ENCODE data around the gene TEKTIP1. TPM values are rescaled to one million over a fixed set of nuclear protein-coding genes. Genes with fewer than 3 reads are reported as not detected.

TEKTIP1 gene
- total and polyA plus RNA-seq, 2 of the 4 experiments (the other 2 are of a cell fraction), result not detected

GRCh38 chr19:3586127-3586626 is 47.2 kb downstream of the TEKTIP1 start (continued):
- no peak for TF ChIP-seq USF2 (IDR thresholded peaks at IDR 0.05; ENCODE audit: low read depth, low read length)
- no peak for TF ChIP-seq RFX5 (IDR thresholded peaks at IDR 0.05; ENCODE audit: low read depth, low read length)
- TF ChIP-seq CHD1 (IDR thresholded peaks at IDR 0.05; ENCODE audit: low read depth, low read length), result no peak
- TF ChIP-seq RCOR1 (IDR thresholded peaks at IDR 0.05; ENCODE audit: insufficient replicate concordance, low read length), result no peak

- Histone ChIP-seq H4K5ac (ENCODE audit: low read depth, low read length) (no peak overlapping the region), H3K4me3 (ENCODE audit: insufficient read depth, low read depth, low read length) (no peak overlapping the region), H2BK15ac (ENCODE audit: low read depth, low read length) (no peak overlapping the region), H3K27ac (ENCODE audit: insufficient read depth, low read length) (no peak overlapping the region), H3K4ac (ENCODE audit: low read depth, low read length) (no peak overlapping the region), H2AK5ac (ENCODE audit: low read depth, low read length) (no peak overlapping the region), H4K8ac (ENCODE audit: low read depth in 2 of 2, low read length in 2 of 2) (no peak overlapping the region), H4K91ac (ENCODE audit: insufficient read depth, low read depth, low read length) (no peak overlapping the region), H3K4me1 (ENCODE audit: control insufficient read depth, insufficient read depth, low read length) (no peaks in the 10 kb centered on the region), H3K56ac (ENCODE audit: extremely low read depth, insufficient read depth, low read length) (no peak overlapping the region), H3K9me3 (ENCODE audit: control insufficient read depth, insufficient read depth, low read length) (no peaks in the 10 kb centered on the region; the same call in 1 of the 2 replicates), H3K9me1 (ENCODE audit: insufficient read depth, low read length) (no peaks in the 10 kb centered on the region), H3K23ac (ENCODE audit: low read depth, low read length) (no peak overlapping the region), H3K18ac (ENCODE audit: low read depth, low read length) (no peak overlapping the region), H3K14ac (replicated peaks; ENCODE audit: low read depth, low read length) (no peak overlapping the region), H3K27me3 (ENCODE audit: control insufficient read depth, insufficient read depth, low read length) (peaks cover 11% of the 10 kb centered on the region), H2AFZ (replicated peaks; ENCODE audit: low read length, poor library complexity) (peak overlapping the region; percentile 21), H2AK9ac (replicated peaks; ENCODE audit: low read depth, low read length, poor library complexity) (no peak overlapping the region), H2BK120ac (ENCODE audit: low read depth, low read length) (no peak overlapping the region), H4K20me1 (ENCODE audit: insufficient read depth, low read length) (no peaks in the 10 kb centered on the region), H2BK20ac (ENCODE audit: low read depth, low read length) (no peak overlapping the region), H2BK5ac (ENCODE audit: low read depth, low read length, poor library complexity, severe bottlenecking) (no peak overlapping the region), H3K36me3 (ENCODE audit: control insufficient read depth, insufficient read depth, low read length) (no peaks in the 10 kb centered on the region), H3K4me2 (ENCODE audit: low read depth, low read length) (no peak overlapping the region), H3K9ac (ENCODE audit: low read depth, low read length) (no peak overlapping the region), H3K79me1 (ENCODE audit: low read depth in 1 of 2, low read length in 2 of 2) (no peaks in the 10 kb centered on the region)
- DNase-seq (no peak), ATAC-seq (ENCODE audit: low read depth) (no peak)
- WGBS, 2 experiments (ENCODE audit: extremely low coverage in 2 of 2, insufficient read length in 1 of 2), result 78% methylated on average over 19 of the region's 31 CpGs; no CpG with 5 or more reads in 1 of the 2 experiments
- CTCF ChIA-PET, result no interaction called here
- BruUV-seq (replicated peaks), result no TSS peak
- in situ Hi-C loops (cut with MboI; ENCODE audit: low sequenced_read_pairs), result no loop called here
- POLR2A ChIA-PET (ENCODE audit: unreplicated experiment), result no interaction called here
- dilution Hi-C loops (cut with HindIII; ENCODE audit: low sequenced_read_pairs, unreplicated experiment), result no loop called here
- intact Hi-C loops (cut with micrococcal nuclease), result no loop called here
- TF ChIP-seq POLR2A (IDR thresholded peaks at IDR 0.05; ENCODE audit: low read depth, low read length) (no peak), RCOR1 (IDR thresholded peaks at IDR 0.05; ENCODE audit: insufficient replicate concordance, low read length) (no peak), SMC3 (IDR thresholded peaks at IDR 0.05; ENCODE audit: low read depth, low read length) (no peak), MAZ (IDR thresholded peaks at IDR 0.05; ENCODE audit: borderline replicate concordance, low read depth, low read length) (no peak), MXI1 (IDR thresholded peaks at IDR 0.05; ENCODE audit: borderline replicate concordance, low read depth, low read length) (no peak), RAD21 (IDR thresholded peaks at IDR 0.05; ENCODE audit: low read length) (no peak), CHD1 (IDR thresholded peaks at IDR 0.05; ENCODE audit: low read depth, low read length) (no peak), CEBPB (IDR thresholded peaks at IDR 0.05; ENCODE audit: low read depth, low read length) (no peak), FOS (IDR thresholded peaks at IDR 0.05; ENCODE audit: low read depth, low read length) (no peak), ELK1 (IDR thresholded peaks at IDR 0.05; ENCODE audit: borderline replicate concordance, low read depth, low read length) (no peak), MAFK (IDR thresholded peaks at IDR 0.05; ENCODE audit: low read depth, low read length) (no peak)
Measured at GRCh38 chr19:3586707-3587346, 47.9 kb downstream of the TEKTIP1 start.

Data from IMR-90 (cell line).